ENCODE results near the gene PIGH. TPM values are rescaled to one million over a fixed set of nuclear protein-coding genes. Genes with fewer than 3 reads are reported as not detected.

PIGH gene
- polyA plus RNA-seq, 1 of the 3 experiments (the other 2 are of a cell fraction), result 23.6 TPM

GRCh38 chr14:67619446-67620216 is 19.6 kb upstream of the PIGH start, which contains the start of gene ARG2:
Gene ARG2 (plus strand): TSS chr14:67619920. CDS start chr14:67619978, 58 bp downstream.
- Histone ChIP-seq H3K27ac (ENCODE audit: low read depth in 2 of 2, low read length in 1 of 2) (peak within 1 kb of the TSS; percentile 8 to 65; a peak in 3 of 4 replicates), H4K20me1 (ENCODE audit: insufficient read depth) (no peaks in the 10 kb centered on the region), H3K4me3 (ENCODE audit: low read depth in 2 of 2, low read length in 1 of 2) (peak within 1 kb of the TSS; percentile 72 to 80), H3K36me3 (replicated peaks in 1 of 2; ENCODE audit: control insufficient read depth in 1 of 2, insufficient read depth in 2 of 2, low read length in 1 of 2) (no peaks in the 10 kb centered on the region), H3K9ac (peak within 1 kb of the TSS; percentile 55; the same call in 1 of the 2 replicates), H3K79me2 (ENCODE audit: insufficient read depth) (no peaks in the 10 kb centered on the region), H2AFZ (ENCODE audit: low read depth) (peak within 1 kb of the TSS; percentile 75), H3F3A (replicated peaks; ENCODE audit: insufficient read depth) (peaks cover 22% of the 10 kb centered on the region), H3K4me1 (ENCODE audit: control insufficient read depth in 1 of 2, insufficient read depth in 2 of 2, low read depth in 1 of 2, low read length in 1 of 2) (peaks cover 5 to 10% of the 10 kb centered on the region in 2 experiments; a peak in 3 of 4 replicates), H3K9me3 (no peaks in the 10 kb centered on the region), H3K9me2 (no peaks in the 10 kb centered on the region), H3K4me2 (peak within 1 kb of the TSS; percentile 99), H3K27me3 (ENCODE audit: insufficient read depth) (no peaks in the 10 kb centered on the region)
- ChIA-PET CTCF (interaction anchor here (0.6 to 6.2 kb wide), 33 partner anchors 8 to 192 kb away, joined by 3 to 85 read pairs (median 5); partner anchors contain the start of genes PIGH, RDH11 and RDH12), POLR2A (interaction anchor here (0.5 to 1.4 kb wide), 7 partner anchors 35 to 219 kb away, joined by 3 to 4 read pairs (median 3); partner anchors contain the start of gene RDH11)
- peak; percentile 97 for DNase-seq
- TF ChIP-seq CHD2 (IDR thresholded peaks at IDR 0.05; ENCODE audit: low read length, partially characterized antibody) (no peak), USF1 (IDR thresholded peaks at IDR 0.05; ENCODE audit: borderline replicate concordance, low read depth) (no peak), TCF12 (IDR thresholded peaks at IDR 0.05) (peak; percentile 4; the same call in 1 of the 2 replicates), ELF1 (IDR thresholded peaks at IDR 0.05) (peak; percentile 32; the same call in 1 of the 2 replicates), MXI1 (IDR thresholded peaks at IDR 0.05; ENCODE audit: low read depth, low read length) (peak; percentile 69; the same call in 1 of the 2 replicates), FOSL2 (IDR thresholded peaks at IDR 0.05; ENCODE audit: borderline replicate concordance, low read depth) (peak; percentile 41; the same call in 1 of the 2 replicates)
- WGBS (ENCODE audit: low lambda C conversion rate), result 2% methylated on average over 21 of the region's 62 CpGs

- CTCF ChIA-PET, result interaction anchor here (0.6 to 6.2 kb wide), 31 partner anchors 8 to 191 kb away, joined by 3 to 85 read pairs (median 4); partner anchors contain the start of genes PIGH, RDH11 and RDH12
- Histone ChIP-seq H3K79me2 (ENCODE audit: insufficient read depth) (no peaks in the 10 kb centered on the region), H3K27me3 (ENCODE audit: insufficient read depth) (no peaks in the 10 kb centered on the region; the same call in 1 of the 2 replicates), H3K9ac (no peak overlapping the region), H3K4me1 (ENCODE audit: control insufficient read depth in 1 of 2, insufficient read depth in 2 of 2, low read depth in 1 of 2, low read length in 1 of 2) (peaks cover 5 to 10% of the 10 kb centered on the region in 2 experiments; a peak in 3 of 4 replicates), H3F3A (replicated peaks; ENCODE audit: insufficient read depth) (peaks cover 22% of the 10 kb centered on the region), H2AFZ (ENCODE audit: low read depth) (no peak overlapping the region), H3K9me3 (no peaks in the 10 kb centered on the region), H3K9me2 (no peaks in the 10 kb centered on the region), H4K20me1 (ENCODE audit: insufficient read depth) (no peaks in the 10 kb centered on the region), H3K4me2 (peak overlapping the region; percentile 99; the same call in 1 of the 2 replicates), H3K4me3 (ENCODE audit: low read depth in 2 of 2, low read length in 1 of 2) (no peak overlapping the region; a peak in 1 of 4 replicates), H3K36me3 (replicated peaks in 1 of 2; ENCODE audit: control insufficient read depth in 1 of 2, insufficient read depth in 2 of 2, low read length in 1 of 2) (no peaks in the 10 kb centered on the region), H3K27ac (ENCODE audit: low read depth in 2 of 2, low read length in 1 of 2) (peak overlapping the region in 1 of 2 experiments; percentile 65; a peak in 2 of 4 replicates)
- DNase-seq, result peak; percentile 67
- POLR2A ChIA-PET, result interaction anchor here (0.5 to 1.4 kb wide), 3 partner anchors 77 to 220 kb away, joined by 3 read pairs; partner anchors contain the start of gene RDH11
- no peak for TF ChIP-seq USF1 (IDR thresholded peaks at IDR 0.05; ENCODE audit: borderline replicate concordance, low read depth)
- TF ChIP-seq MXI1 (IDR thresholded peaks at IDR 0.05; ENCODE audit: low read depth, low read length), result no peak
- TF ChIP-seq SMC3 (IDR thresholded peaks at IDR 0.05; ENCODE audit: low read depth, low read length), result peak; percentile 73
- TF ChIP-seq CHD2 (IDR thresholded peaks at IDR 0.05; ENCODE audit: low read length, partially characterized antibody), result no peak
- TF ChIP-seq FOXM1 (IDR thresholded peaks at IDR 0.05; ENCODE audit: low read depth), result no peak
- TF ChIP-seq RCOR1 (IDR thresholded peaks at IDR 0.05; ENCODE audit: low read length), result no peak
- peak; percentile 77 for TF ChIP-seq RAD21 (IDR thresholded peaks at IDR 0.05; ENCODE audit: low read length)
- no peak for TF ChIP-seq TAF1 (IDR thresholded peaks at IDR 0.05; ENCODE audit: borderline replicate concordance, low read depth, low read length)
- no peak for TF ChIP-seq TCF12 (IDR thresholded peaks at IDR 0.05)
- peak; percentile 82 for TF ChIP-seq CTCF (IDR thresholded peaks at IDR 0.05)
- TF ChIP-seq EZH2phosphoT487 (IDR thresholded peaks at IDR 0.05; ENCODE audit: borderline replicate concordance, low read depth), result no peak
- no peak for TF ChIP-seq NFIC (IDR thresholded peaks at IDR 0.05; ENCODE audit: borderline replicate concordance)
- TF ChIP-seq TEAD4 (IDR thresholded peaks at IDR 0.05; ENCODE audit: borderline replicate concordance, insufficient read depth), result no peak
- no peak for TF ChIP-seq NRF1 (IDR thresholded peaks at IDR 0.05; ENCODE audit: low read depth, low read length)
- TF ChIP-seq ZBTB33 (IDR thresholded peaks at IDR 0.05; ENCODE audit: borderline replicate concordance, low read depth), result no peak
- TF ChIP-seq USF2 (IDR thresholded peaks at IDR 0.05; ENCODE audit: borderline replicate concordance, low read depth, low read length), result no peak
These were observed 18.6 kb upstream of the PIGH start for GRCh38 chr14:67618617-67619063.
